ENCODE measurements around the gene NUAK2. TPM values are rescaled to one million over a fixed set of nuclear protein-coding genes. Genes with fewer than 3 reads are reported as not detected.

The NUAK2 gene
- total RNA-seq, 2 experiments from 2014 or later, result 1.7 to 2.0 TPM

- no peak overlapping the region for H3K27ac Mint-ChIP-seq
- DNase-seq, result no peak
- no peaks in the 10 kb centered on the region for H3K9me3 Mint-ChIP-seq
- H3K4me1 Mint-ChIP-seq, result no peaks in the 10 kb centered on the region
- H3K4me3 Mint-ChIP-seq, result no peak overlapping the region
- no peaks in the 10 kb centered on the region for H3K36me3 Mint-ChIP-seq
- H3K27me3 Mint-ChIP-seq, result peaks cover 3% of the 10 kb centered on the region
Measured at GRCh38 chr1:205353191-205353590, 31.6 kb upstream of the NUAK2 start.

GRCh38 chr1:205351984-205352713, 30.6 kb upstream of the NUAK2 start:
- Mint-ChIP-seq H3K4me3 (no peak overlapping the region), H3K9me3 (no peaks in the 10 kb centered on the region), H3K4me1 (peaks cover 1% of the 10 kb centered on the region), H3K36me3 (no peaks in the 10 kb centered on the region), H3K27me3 (peaks cover 3% of the 10 kb centered on the region), H3K27ac (no peak overlapping the region)
- DNase-seq, result no peak

- Mint-ChIP-seq H3K27ac (no peak overlapping the region), H3K4me1 (peaks cover 5% of the 10 kb centered on the region), H3K36me3 (no peaks in the 10 kb centered on the region), H3K27me3 (peaks cover 15% of the 10 kb centered on the region), H3K9me3 (no peaks in the 10 kb centered on the region), H3K4me3 (no peak overlapping the region)
- DNase-seq, result no peak
Measured at GRCh38 chr1:205350691-205351141, 29.2 kb upstream of the NUAK2 start.

- H3K27me3 Mint-ChIP-seq, result peaks cover 21% of the 10 kb centered on the region
- peaks cover 5% of the 10 kb centered on the region for H3K4me1 Mint-ChIP-seq
- H3K27ac Mint-ChIP-seq, result no peak overlapping the region
- no peaks in the 10 kb centered on the region for H3K36me3 Mint-ChIP-seq
- H3K9me3 Mint-ChIP-seq, result no peaks in the 10 kb centered on the region
- no peak for DNase-seq
- H3K4me3 Mint-ChIP-seq, result no peak overlapping the region
Measured at GRCh38 chr1:205350124-205350523, 28.6 kb upstream of the NUAK2 start.

GRCh38 chr1:205348554-205349487, 27.3 kb upstream of the NUAK2 start:
- no peak overlapping the region for H3K27ac Mint-ChIP-seq
- H3K27me3 Mint-ChIP-seq, result peaks cover 28% of the 10 kb centered on the region
- H3K4me1 Mint-ChIP-seq, result peaks cover 11% of the 10 kb centered on the region
- no peak for DNase-seq
- no peaks in the 10 kb centered on the region for H3K36me3 Mint-ChIP-seq
- H3K9me3 Mint-ChIP-seq, result no peaks in the 10 kb centered on the region
- no peak overlapping the region for H3K4me3 Mint-ChIP-seq

- Mint-ChIP-seq H3K4me1 (peaks cover 11% of the 10 kb centered on the region), H3K27ac (no peak overlapping the region), H3K9me3 (no peaks in the 10 kb centered on the region), H3K27me3 (peaks cover 41% of the 10 kb centered on the region), H3K36me3 (peaks cover 3% of the 10 kb centered on the region), H3K4me3 (no peak overlapping the region)
- DNase-seq, result no peak
Measured at GRCh38 chr1:205346956-205347574, 25.5 kb upstream of the NUAK2 start.

- Mint-ChIP-seq H3K27ac (no peak overlapping the region), H3K27me3 (peaks cover 47% of the 10 kb centered on the region), H3K9me3 (no peaks in the 10 kb centered on the region), H3K36me3 (peaks cover 3% of the 10 kb centered on the region), H3K4me1 (peaks cover 11% of the 10 kb centered on the region), H3K4me3 (no peak overlapping the region)
- no peak for DNase-seq
Measured at GRCh38 chr1:205345761-205346160, 24.2 kb upstream of the NUAK2 start.

GRCh38 chr1:205344066-205344928, 22.8 kb upstream of the NUAK2 start:
- H3K27ac Mint-ChIP-seq, result no peak overlapping the region
- peak; percentile 64 for DNase-seq
- H3K27me3 Mint-ChIP-seq, result peaks cover 47% of the 10 kb centered on the region
- peaks cover 3% of the 10 kb centered on the region for H3K36me3 Mint-ChIP-seq
- H3K4me3 Mint-ChIP-seq, result peak overlapping the region; percentile 61
- H3K4me1 Mint-ChIP-seq, result peaks cover 16% of the 10 kb centered on the region
- no peaks in the 10 kb centered on the region for H3K9me3 Mint-ChIP-seq

GRCh38 chr1:205343431-205344065, 22.0 kb upstream of the NUAK2 start:
- no peak overlapping the region for H3K27ac Mint-ChIP-seq
- DNase-seq, result peak; percentile 33
- no peaks in the 10 kb centered on the region for H3K9me3 Mint-ChIP-seq
- no peak overlapping the region for H3K4me3 Mint-ChIP-seq
- peaks cover 3% of the 10 kb centered on the region for H3K36me3 Mint-ChIP-seq
- peaks cover 16% of the 10 kb centered on the region for H3K4me1 Mint-ChIP-seq
- peaks cover 47% of the 10 kb centered on the region for H3K27me3 Mint-ChIP-seq

GRCh38 chr1:205342986-205343385, 21.4 kb upstream of the NUAK2 start:
- Mint-ChIP-seq H3K27me3 (peaks cover 47% of the 10 kb centered on the region), H3K27ac (no peak overlapping the region), H3K36me3 (peaks cover 3% of the 10 kb centered on the region), H3K4me1 (peaks cover 16% of the 10 kb centered on the region), H3K9me3 (no peaks in the 10 kb centered on the region), H3K4me3 (no peak overlapping the region)
- DNase-seq, result no peak

GRCh38 chr1:205340676-205341075, 19.1 kb upstream of the NUAK2 start:
- Mint-ChIP-seq H3K9me3 (no peaks in the 10 kb centered on the region), H3K4me1 (peaks cover 12% of the 10 kb centered on the region), H3K4me3 (no peak overlapping the region), H3K27me3 (peaks cover 34% of the 10 kb centered on the region), H3K27ac (no peak overlapping the region), H3K36me3 (peaks cover 3% of the 10 kb centered on the region)
- DNase-seq, result no peak

- H3K9me3 Mint-ChIP-seq, result no peaks in the 10 kb centered on the region
- no peak for DNase-seq
- H3K4me1 Mint-ChIP-seq, result peaks cover 12% of the 10 kb centered on the region
- H3K4me3 Mint-ChIP-seq, result no peak overlapping the region
- H3K27ac Mint-ChIP-seq, result no peak overlapping the region
- H3K27me3 Mint-ChIP-seq, result peaks cover 27% of the 10 kb centered on the region
- peaks cover 3% of the 10 kb centered on the region for H3K36me3 Mint-ChIP-seq
Measured at GRCh38 chr1:205339717-205340116, 18.2 kb upstream of the NUAK2 start.

- H3K4me3 Mint-ChIP-seq, result no peak overlapping the region
- H3K9me3 Mint-ChIP-seq, result no peaks in the 10 kb centered on the region
- peaks cover 3% of the 10 kb centered on the region for H3K36me3 Mint-ChIP-seq
- peaks cover 22% of the 10 kb centered on the region for H3K27me3 Mint-ChIP-seq
- H3K4me1 Mint-ChIP-seq, result peaks cover 8% of the 10 kb centered on the region
- no peak for DNase-seq
- H3K27ac Mint-ChIP-seq, result no peak overlapping the region
Measured at GRCh38 chr1:205339197-205339702, 17.7 kb upstream of the NUAK2 start.

- Mint-ChIP-seq H3K27me3 (peaks cover 16% of the 10 kb centered on the region), H3K4me1 (peaks cover 6% of the 10 kb centered on the region), H3K36me3 (peaks cover 3% of the 10 kb centered on the region), H3K9me3 (no peaks in the 10 kb centered on the region), H3K4me3 (no peak overlapping the region), H3K27ac (no peak overlapping the region)
- DNase-seq, result no peak
Measured at GRCh38 chr1:205338011-205338410, 16.5 kb upstream of the NUAK2 start.

Measured in activated naive CD8-positive, alpha-beta T cell treated with anti-CD3 and anti-CD28 coated beads for 36 hours (primary cell).